ENCODE data around the gene ANKRD53. TPM values are rescaled to one million over a fixed set of nuclear protein-coding genes. Genes with fewer than 3 reads are reported as not detected.

The ANKRD53 gene
- total RNA-seq, 2 donors from 2014 or later, result 0.58 TPM; not detected in 1

DNA sequence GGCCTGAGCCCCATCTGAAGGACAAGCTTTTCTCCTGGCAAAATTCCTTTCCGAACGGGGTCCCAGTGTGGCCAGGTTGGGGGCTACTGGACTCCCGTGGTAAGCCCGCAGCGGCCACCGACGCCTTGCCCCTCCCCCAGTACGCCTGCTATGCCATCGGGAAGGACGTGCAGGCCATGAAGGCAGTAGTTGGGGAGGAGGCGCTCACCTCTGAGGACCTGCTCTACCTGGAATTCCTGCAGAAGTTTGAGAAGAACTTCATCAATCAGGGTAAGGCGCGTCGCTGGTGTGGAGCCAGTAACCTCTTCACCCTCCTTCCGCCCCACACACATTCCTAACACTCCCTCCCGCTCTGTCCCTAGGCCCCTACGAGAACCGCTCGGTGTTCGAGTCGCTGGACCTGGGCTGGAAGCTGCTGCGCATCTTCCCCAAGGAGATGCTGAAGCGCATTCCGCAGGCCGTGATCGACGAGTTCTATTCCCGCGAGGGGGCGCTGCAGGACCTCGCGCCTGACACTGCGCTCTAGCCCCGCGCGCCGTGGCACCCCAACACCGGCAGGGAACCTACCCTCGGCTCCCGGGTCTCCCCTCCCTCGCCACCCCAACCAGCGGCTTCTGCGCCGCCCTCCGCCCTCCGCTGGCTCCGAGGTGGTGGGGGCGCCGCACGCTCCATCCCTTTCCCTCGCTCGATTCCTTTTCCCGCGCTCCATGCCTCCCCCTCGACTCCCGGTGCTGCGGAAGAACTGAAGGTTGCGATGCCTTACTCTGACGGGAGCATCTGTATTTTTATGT is 13.6 kb upstream of the ANKRD53 start:
- Mint-ChIP-seq H3K4me1 (ENCODE audit: low read depth) (peaks cover 6% of the 10 kb centered on the region), H3K36me3 (ENCODE audit: insufficient read depth in 2 of 2) (no peaks in the 10 kb centered on the region), H3K27me3 (ENCODE audit: low read depth) (peaks cover 27% of the 10 kb centered on the region), H3K9me3 (no peaks in the 10 kb centered on the region), H3K4me3 (peak overlapping the region; percentile 80 to 89), H3K27ac (no peak overlapping the region)
- ATAC-seq (replicated peaks in 1 of 2), result peak; percentile 98
- DNase-seq, result peak; percentile 86 to 89

DNA sequence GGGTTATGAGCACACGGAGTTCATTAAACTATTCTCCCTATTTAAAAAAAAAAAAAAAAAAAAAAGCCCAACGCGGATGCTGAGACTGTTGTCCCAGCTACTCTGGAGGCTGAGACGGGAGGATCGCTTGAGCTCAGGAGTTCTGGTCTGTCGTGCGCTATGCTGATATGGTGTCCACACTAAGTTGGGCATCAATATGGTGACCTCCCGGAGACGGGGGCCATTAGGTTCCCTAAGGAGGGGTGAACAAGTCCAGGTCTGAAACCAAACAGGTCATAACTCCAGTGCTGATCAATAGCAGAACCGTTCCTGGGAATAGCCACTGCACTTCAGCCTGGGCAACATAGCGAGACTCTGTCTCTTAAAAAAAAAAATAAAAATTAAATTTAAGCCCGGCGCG is 12.9 kb upstream of the ANKRD53 start:
- H3K36me3 Mint-ChIP-seq (ENCODE audit: insufficient read depth in 2 of 2), result no peaks in the 10 kb centered on the region
- DNase-seq (no peak), ATAC-seq (replicated peaks in 1 of 2) (no peak)
- H3K4me3 Mint-ChIP-seq, result peak overlapping the region; percentile 80 to 89
- peaks cover 6% of the 10 kb centered on the region for H3K4me1 Mint-ChIP-seq (ENCODE audit: low read depth)
- H3K9me3 Mint-ChIP-seq, result no peaks in the 10 kb centered on the region
- H3K27ac Mint-ChIP-seq, result no peak overlapping the region
- H3K27me3 Mint-ChIP-seq (ENCODE audit: low read depth), result peaks cover 27% of the 10 kb centered on the region

DNA sequence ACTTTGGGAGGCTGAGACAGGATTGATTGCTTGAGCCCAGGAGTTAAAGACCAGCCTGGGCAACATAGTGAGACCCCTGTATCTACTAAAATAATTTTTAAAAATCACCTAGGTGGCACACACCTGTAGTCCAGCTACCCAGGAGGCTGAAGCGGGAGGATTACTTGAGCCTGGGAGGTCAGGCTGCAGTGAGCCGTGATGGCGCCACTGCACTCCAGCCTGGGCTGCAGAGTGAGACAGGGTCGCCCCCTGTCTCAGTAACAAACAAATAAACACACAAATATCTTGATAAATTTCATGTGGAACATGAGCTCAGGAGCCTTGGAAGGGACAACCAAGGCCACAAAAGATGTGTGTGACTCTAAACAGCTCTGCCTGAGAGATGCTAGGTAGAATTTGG is 11.7 kb upstream of the ANKRD53 start:
- no peak overlapping the region for H3K4me3 Mint-ChIP-seq
- ATAC-seq (replicated peaks in 1 of 2), result no peak
- H3K4me1 Mint-ChIP-seq (ENCODE audit: low read depth), result peaks cover 6% of the 10 kb centered on the region
- H3K9me3 Mint-ChIP-seq, result no peaks in the 10 kb centered on the region
- no peak overlapping the region for H3K27ac Mint-ChIP-seq
- H3K27me3 Mint-ChIP-seq (ENCODE audit: low read depth), result peaks cover 27% of the 10 kb centered on the region
- no peaks in the 10 kb centered on the region for H3K36me3 Mint-ChIP-seq (ENCODE audit: insufficient read depth in 2 of 2)
- DNase-seq, result no peak

DNA sequence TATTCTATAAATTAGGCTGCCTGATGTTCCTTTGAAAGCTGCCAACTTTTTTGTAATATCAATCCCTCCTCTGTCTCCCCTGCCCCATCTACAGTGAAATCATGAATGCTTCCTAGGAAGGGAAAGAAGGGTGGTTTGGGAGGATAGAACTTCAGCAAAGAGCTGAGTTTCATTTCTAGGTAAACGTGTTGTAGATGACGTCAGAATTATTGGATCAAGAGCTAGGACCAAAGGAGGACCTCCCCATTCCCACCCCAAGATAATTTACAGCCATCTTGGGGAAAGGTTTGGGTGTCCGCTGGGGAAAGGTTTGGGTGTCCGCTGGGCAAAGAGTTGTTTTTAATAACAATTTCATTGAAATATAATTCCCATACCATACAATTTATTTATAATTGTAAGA is 11.2 kb upstream of the ANKRD53 start:
- H3K9me3 Mint-ChIP-seq, result no peaks in the 10 kb centered on the region
- H3K27me3 Mint-ChIP-seq (ENCODE audit: low read depth), result peaks cover 27% of the 10 kb centered on the region
- H3K36me3 Mint-ChIP-seq (ENCODE audit: insufficient read depth in 2 of 2), result no peaks in the 10 kb centered on the region
- peaks cover 6% of the 10 kb centered on the region for H3K4me1 Mint-ChIP-seq (ENCODE audit: low read depth)
- H3K4me3 Mint-ChIP-seq, result no peak overlapping the region
- H3K27ac Mint-ChIP-seq, result no peak overlapping the region
- DNase-seq (no peak), ATAC-seq (replicated peaks in 1 of 2) (no peak)

DNA sequence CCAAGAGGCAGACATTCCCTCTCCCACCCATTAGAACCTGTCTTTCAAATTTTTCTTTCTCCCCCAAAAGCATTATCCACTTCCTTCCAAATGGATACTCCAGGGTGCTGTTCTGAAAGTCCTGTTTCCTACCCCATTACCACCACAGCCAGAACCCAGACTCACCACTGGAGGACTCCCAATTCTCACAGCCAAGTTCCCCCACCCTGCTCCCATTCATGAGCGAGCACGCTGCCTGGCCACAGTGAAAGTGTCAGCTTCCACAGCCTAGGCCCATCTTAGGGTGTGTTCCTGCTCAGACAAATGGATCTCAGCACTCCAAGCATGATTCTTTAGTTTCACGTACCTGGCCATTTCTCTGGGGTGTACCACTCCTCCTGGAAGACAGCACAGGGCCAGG is 3.8 kb upstream of the ANKRD53 start:
- H3K4me3 Mint-ChIP-seq, result no peak overlapping the region
- no peak overlapping the region for H3K27ac Mint-ChIP-seq
- DNase-seq, result no peak
- H3K9me3 Mint-ChIP-seq, result no peaks in the 10 kb centered on the region
- H3K27me3 Mint-ChIP-seq (ENCODE audit: low read depth), result no peaks in the 10 kb centered on the region
- H3K4me1 Mint-ChIP-seq (ENCODE audit: low read depth), result peaks cover 16% of the 10 kb centered on the region
- no peak for ATAC-seq (replicated peaks in 1 of 2)
- no peaks in the 10 kb centered on the region for H3K36me3 Mint-ChIP-seq (ENCODE audit: insufficient read depth in 2 of 2)

DNA sequence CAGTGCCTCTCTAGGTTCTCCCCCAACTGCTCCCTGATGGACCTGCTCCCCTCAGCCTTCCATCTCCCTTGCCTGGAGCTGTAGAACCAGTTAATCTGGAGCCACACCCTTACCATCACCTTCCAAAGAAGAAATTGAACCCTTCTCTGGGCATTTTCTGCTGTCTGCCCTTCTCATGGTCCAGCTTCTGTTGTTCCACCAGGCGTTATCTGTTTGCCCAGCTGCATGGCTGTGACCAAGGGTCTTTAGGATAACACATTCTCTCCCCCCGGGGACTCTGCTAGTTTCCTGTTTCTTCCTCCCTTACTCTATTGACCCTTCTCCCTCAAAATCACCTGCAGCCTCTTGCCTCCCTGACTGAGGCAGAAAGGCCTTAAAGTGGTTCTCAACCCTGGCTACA is 3.2 kb upstream of the ANKRD53 start:
- Mint-ChIP-seq H3K4me3 (no peak overlapping the region), H3K4me1 (ENCODE audit: low read depth) (peaks cover 16% of the 10 kb centered on the region), H3K27me3 (ENCODE audit: low read depth) (no peaks in the 10 kb centered on the region), H3K36me3 (ENCODE audit: insufficient read depth in 2 of 2) (no peaks in the 10 kb centered on the region), H3K27ac (no peak overlapping the region), H3K9me3 (no peaks in the 10 kb centered on the region)
- DNase-seq, result no peak
- ATAC-seq (replicated peaks in 1 of 2), result no peak

DNA sequence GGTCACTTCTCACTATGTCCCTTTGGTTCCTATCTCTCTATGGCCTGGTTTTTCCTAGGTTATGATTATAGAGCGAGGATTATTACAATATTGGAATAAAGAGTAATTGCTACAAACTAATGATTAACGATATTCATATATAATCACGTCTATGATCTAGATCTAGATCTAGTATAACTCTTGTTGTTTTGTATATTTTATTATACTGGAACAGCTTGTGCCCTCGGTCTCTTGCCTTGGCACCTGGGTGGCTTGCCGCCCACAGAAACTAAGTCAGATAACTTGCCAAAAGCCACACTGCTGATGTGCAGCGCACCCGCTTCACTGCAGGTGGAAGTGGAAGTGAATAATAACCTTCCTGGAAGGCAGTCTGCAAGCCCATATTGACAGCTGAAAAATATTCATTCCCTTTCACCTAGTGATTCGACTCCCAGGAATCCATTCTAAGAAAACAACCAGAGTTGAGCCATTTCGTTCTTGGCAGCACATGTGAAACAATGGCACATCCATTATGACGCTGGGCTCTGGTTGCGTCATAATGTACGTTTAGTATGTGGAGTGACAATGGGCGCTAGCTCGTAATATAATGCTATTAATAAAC is 725 bp upstream of the ANKRD53 start:
- Mint-ChIP-seq H3K4me1 (ENCODE audit: low read depth) (peaks cover 16% of the 10 kb centered on the region), H3K27ac (peak overlapping the region; percentile 80), H3K36me3 (ENCODE audit: insufficient read depth in 2 of 2) (no peaks in the 10 kb centered on the region), H3K9me3 (no peaks in the 10 kb centered on the region), H3K4me3 (peak overlapping the region; percentile 82 to 92), H3K27me3 (ENCODE audit: low read depth) (no peaks in the 10 kb centered on the region)
- ATAC-seq (replicated peaks in 1 of 2), result peak; percentile 31 to 36
- DNase-seq, result no peak

DNA sequence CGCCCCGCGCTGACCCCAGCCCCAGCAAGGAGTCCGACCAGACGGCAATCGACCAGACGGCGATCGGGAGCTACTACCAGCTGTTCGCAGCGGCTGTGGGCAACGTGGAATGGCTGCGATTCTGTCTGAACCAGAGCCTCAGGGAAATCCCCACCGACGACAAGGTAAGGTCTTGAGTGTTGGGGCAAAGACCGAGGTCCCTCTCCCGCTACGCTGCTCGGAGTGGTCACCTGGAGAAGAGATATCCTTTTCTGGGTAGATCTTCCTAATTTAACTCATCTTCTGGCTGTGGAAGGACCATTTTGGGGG is 704 bp downstream of the ANKRD53 start:
- Mint-ChIP-seq H3K36me3 (ENCODE audit: insufficient read depth in 2 of 2) (no peaks in the 10 kb centered on the region), H3K27me3 (ENCODE audit: low read depth) (no peaks in the 10 kb centered on the region), H3K4me1 (ENCODE audit: low read depth) (peaks cover 17% of the 10 kb centered on the region), H3K9me3 (no peaks in the 10 kb centered on the region), H3K27ac (no peak overlapping the region), H3K4me3 (peak overlapping the region in 1 of 2 donors; percentile 49)
- DNase-seq (no peak), ATAC-seq (replicated peaks in 1 of 2) (no peak)

DNA sequence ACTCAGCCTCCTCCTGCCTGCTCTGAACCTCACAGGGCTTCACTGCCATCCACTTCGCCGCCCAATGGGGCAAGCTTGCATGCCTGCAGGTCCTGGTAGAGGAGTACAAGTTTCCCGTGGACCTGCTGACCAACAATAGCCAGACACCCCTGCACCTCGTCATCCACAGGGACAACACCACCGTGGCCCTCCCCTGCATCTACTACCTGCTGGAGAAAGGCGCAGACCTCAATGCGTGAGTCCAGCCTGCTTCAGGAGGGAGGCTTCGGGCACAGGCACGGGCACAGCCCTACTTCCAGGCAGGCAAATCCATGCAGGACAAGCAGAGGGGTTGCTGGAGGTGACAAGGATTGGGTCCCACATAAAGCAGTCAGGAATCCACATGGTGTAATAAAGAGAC is 1.2 kb downstream of the ANKRD53 start:
- Mint-ChIP-seq H3K36me3 (ENCODE audit: insufficient read depth in 2 of 2) (no peaks in the 10 kb centered on the region), H3K4me1 (ENCODE audit: low read depth) (peaks cover 22% of the 10 kb centered on the region), H3K9me3 (no peaks in the 10 kb centered on the region), H3K27me3 (ENCODE audit: low read depth) (no peaks in the 10 kb centered on the region), H3K4me3 (peak overlapping the region in 1 of 2 donors; percentile 49), H3K27ac (no peak overlapping the region)
- ATAC-seq (replicated peaks in 1 of 2) (no peak), DNase-seq (no peak)

DNA sequence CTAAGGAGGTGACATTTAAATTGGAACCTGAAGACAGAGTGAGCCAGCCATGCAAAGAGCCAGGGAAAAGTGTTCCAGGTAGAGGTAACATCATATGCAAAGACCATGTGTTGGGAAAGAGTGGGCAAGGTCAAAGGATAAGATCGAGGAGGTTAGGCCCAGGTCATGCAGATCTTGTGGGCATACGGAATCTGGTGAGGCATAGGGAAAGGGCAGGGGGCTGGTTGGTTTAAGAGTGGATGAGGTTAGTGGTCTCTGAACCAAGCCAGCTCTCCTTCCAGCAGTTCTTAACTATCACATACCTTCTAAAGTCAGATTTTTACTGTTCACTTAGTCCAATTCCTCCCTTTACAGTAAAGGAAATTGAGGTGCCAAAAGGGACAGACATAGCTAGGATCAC is 3.0 kb downstream of the ANKRD53 start:
- Mint-ChIP-seq H3K27me3 (ENCODE audit: low read depth) (no peaks in the 10 kb centered on the region), H3K9me3 (no peaks in the 10 kb centered on the region), H3K27ac (no peak overlapping the region), H3K36me3 (ENCODE audit: insufficient read depth in 2 of 2) (peaks cover 1 to 2% of the 10 kb centered on the region in 2 donors), H3K4me1 (ENCODE audit: low read depth) (peaks cover 28% of the 10 kb centered on the region), H3K4me3 (no peak overlapping the region)
- ATAC-seq (replicated peaks in 1 of 2) (no peak), DNase-seq (no peak)

DNA sequence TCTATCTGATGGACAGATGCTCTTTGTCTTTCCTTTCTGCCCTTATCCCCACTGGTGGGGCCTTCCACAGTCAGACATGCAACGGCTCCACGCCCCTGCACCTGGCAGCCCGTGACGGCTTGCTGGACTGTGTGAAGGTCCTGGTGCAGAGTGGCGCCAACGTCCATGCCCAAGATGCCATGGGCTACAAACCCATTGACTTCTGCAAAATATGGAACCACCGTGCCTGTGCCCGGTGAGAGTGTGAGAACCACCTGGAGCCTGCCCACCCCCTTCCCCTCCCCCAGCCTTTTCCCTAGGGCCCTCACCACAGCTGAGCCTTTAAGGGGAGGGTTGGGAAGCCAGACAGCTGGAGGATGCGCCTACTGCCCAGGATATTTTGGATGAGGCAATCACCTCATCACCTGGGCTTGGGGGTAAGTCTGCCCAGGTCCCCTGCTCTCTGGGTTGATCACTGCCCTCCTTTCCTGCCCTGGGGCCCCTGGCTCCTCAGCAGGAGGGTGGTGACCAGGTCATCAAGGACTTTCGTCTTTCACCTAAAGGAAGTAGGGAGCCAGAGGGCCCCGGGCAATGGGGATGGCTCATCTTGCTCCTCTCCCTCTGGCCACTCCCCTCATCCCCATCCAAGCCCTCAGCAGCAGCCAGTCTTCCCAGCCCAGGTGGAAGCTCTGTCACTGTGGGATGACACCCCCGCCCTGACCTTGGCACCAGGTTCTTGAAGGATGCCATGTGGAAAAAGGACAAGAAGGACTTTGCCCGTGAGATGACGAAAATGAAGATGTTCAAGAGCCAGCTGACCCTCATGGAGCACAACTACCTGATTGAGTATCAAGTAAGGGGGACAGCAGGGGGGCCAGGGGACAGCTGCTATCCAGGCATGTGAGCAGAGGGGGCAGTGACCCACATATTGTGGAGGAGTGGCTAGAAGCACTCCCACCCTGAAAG is 3.7 kb downstream of the ANKRD53 start:
- no peaks in the 10 kb centered on the region for H3K9me3 Mint-ChIP-seq
- H3K27ac Mint-ChIP-seq, result no peak overlapping the region
- no peak for ATAC-seq (replicated peaks in 1 of 2)
- H3K4me1 Mint-ChIP-seq (ENCODE audit: low read depth), result peaks cover 24% of the 10 kb centered on the region
- no peaks in the 10 kb centered on the region for H3K27me3 Mint-ChIP-seq (ENCODE audit: low read depth)
- no peak overlapping the region for H3K4me3 Mint-ChIP-seq
- H3K36me3 Mint-ChIP-seq (ENCODE audit: insufficient read depth in 2 of 2), result peaks cover 2% of the 10 kb centered on the region in 2 donors
- no peak for DNase-seq

DNA sequence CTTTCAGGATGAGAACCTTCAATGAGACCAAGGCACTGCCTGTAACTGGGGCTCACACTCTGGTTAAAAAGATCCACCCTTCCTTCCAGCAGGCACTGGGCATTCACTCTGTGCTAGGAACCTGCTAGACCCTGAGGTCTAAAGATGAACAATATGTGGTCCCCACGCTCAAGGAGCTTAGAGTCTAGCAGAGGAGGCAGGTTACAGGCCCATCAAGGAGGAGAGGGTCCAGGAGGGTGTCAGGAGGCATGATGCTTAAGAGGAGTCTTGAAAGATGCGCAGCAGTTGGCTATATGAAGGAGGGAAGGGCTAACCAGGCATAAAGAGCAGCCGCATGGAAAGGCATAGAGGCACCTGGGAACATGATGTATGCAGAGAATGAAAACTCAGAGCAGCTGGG is 4.5 kb downstream of the ANKRD53 start:
- peaks cover 16% of the 10 kb centered on the region for H3K4me1 Mint-ChIP-seq (ENCODE audit: low read depth)
- H3K36me3 Mint-ChIP-seq (ENCODE audit: insufficient read depth in 2 of 2), result peaks cover 2% of the 10 kb centered on the region in 2 donors
- H3K9me3 Mint-ChIP-seq, result no peaks in the 10 kb centered on the region
- no peak for DNase-seq
- no peak overlapping the region for H3K27ac Mint-ChIP-seq
- ATAC-seq (replicated peaks in 1 of 2), result no peak
- H3K27me3 Mint-ChIP-seq (ENCODE audit: low read depth), result no peaks in the 10 kb centered on the region
- no peak overlapping the region for H3K4me3 Mint-ChIP-seq

DNA sequence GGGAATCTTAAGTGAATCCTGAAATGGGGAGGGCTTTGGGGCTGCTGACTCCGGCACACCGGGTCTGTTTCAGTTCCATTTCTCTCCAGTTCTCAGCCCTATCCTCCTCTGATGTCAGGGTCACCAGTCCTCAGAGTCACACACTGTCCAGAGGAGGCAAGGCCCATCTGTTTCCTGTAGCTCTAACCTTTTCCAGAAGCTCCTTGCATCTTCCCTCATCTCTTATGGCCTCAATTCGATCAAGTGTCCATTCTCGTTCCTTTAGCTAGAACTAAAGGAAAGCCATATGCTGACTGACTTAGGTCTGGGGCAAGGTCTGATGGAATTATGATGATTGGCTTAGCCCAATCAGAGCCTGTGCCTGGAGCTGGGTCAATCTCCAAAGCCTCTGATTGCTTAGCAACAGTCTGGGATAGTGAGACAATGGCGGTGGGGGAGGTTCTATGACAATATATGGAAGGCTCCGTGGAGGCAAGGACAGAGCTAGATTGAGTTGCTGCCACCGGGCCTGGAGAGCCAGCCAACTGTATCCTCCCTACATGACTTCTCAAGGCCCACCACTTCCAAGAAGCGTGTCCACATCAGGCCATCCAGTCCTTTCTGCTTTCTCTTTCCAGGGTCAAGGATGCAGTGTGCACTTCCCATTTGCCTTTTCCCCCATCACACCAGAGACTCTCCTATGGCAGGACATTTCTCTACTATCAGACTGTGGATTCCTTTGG is 5.2 kb downstream of the ANKRD53 start:
- Mint-ChIP-seq H3K27me3 (ENCODE audit: low read depth) (no peaks in the 10 kb centered on the region), H3K4me1 (ENCODE audit: low read depth) (peaks cover 13% of the 10 kb centered on the region), H3K27ac (no peak overlapping the region), H3K9me3 (no peaks in the 10 kb centered on the region), H3K36me3 (ENCODE audit: insufficient read depth in 2 of 2) (peaks cover 2 to 4% of the 10 kb centered on the region in 2 donors), H3K4me3 (no peak overlapping the region)
- ATAC-seq (replicated peaks in 1 of 2), result no peak
- DNase-seq, result no peak

Data from activated T-cell treated with anti-CD3 and anti-CD28 coated beads, Interleukin-2, amount 50 U/mL, for 72 hours (primary cell).